Mononuclear cell (primary cell): ENCODE data around the gene HDAC10. TPM values are rescaled to one million over a fixed set of nuclear protein-coding genes. Genes with fewer than 3 reads are reported as not detected.

ENCODE experiments used
- H3K27me3 ChIP-seq: 2 replicates; pipeline ENCODE4 v1.6.0; 2011; ENCODE audit warnings: low read length, control low read depth; ENCODE audit not compliant: insufficient read depth
- H3K4me1 ChIP-seq: 2 replicates; pipeline ENCODE4 v1.5.1; 2011; ENCODE audit warnings: mild to moderate bottlenecking, low read length, control low read depth; ENCODE audit not compliant: insufficient read depth
- H3K4me3 ChIP-seq: 2 replicates; pipeline ENCODE4 v1.5.1; 2011; ENCODE audit warnings: mild to moderate bottlenecking, low read length, moderate library complexity
- H3K9me3 ChIP-seq: 2 replicates; pipeline ENCODE4 v1.5.1; 2011; ENCODE audit warnings: low read depth, mild to moderate bottlenecking, control low read depth, low read length
- total RNA-seq: library from RNA; depleted of rRNA; stranded (reverse); fragments of >200 nt; gene quantifications from one replicate; pipeline ENCODE4 v1.2.3, GENCODE V29; 2012

HDAC10 gene
- total RNA-seq, 1 donor: 36.4 TPM

DNA sequence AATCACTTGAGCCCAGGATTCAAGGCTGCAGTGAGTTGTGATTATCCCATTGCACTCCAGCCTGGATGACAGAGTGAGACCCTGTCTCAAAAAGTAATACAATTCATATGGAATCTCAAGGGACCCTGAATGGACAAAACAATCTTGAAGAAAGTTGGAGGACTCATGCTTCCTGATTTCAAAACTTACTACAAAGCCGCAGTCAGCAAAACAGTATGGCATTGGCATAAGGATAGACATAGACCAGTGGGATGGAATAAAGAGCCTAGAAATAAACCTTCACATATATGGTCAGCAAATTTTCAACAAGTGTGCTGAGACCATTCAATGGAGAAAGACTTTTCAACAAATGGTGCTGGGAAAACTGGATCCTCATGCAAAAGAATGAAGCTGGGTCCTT, 47.8 kb downstream of the HDAC10 start:
- Histone ChIP-seq H3K9me3 (no peaks in the 10 kb centered on the region), H3K27me3 (no peaks in the 10 kb centered on the region), H3K4me1 (peaks cover 65% of the 10 kb centered on the region), H3K4me3 (no peak overlapping the region)

DNA sequence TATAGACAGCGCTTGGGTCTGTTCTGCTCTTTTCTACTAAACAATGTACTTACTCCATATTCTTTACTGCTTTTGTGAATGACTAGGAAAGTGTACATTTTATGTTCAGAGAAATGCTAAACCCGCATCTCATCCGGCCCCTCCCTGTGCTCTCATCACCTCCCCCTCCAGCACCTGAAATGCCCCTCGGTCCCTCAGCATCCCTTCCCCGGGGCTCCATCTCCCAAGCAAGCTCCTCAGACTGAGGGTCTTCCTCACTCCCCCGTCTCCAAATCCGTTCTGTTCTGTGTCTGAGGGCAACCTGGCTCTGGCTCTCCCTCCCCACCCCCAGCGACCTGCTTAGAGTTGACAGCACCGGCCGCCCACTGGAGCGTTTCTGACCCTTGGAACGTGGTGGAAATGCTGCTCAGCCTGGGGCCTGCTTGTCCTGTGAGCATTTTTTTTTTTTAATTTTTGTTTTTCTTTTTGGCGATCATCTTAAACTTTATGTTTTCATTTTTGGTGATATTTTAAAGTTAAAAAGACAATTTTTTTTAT, 48.9 kb downstream of the HDAC10 start:
- Histone ChIP-seq H3K27me3 (no peaks in the 10 kb centered on the region), H3K4me3 (peak overlapping the region; percentile 65), H3K9me3 (no peaks in the 10 kb centered on the region), H3K4me1 (peaks cover 58% of the 10 kb centered on the region)

DNA sequence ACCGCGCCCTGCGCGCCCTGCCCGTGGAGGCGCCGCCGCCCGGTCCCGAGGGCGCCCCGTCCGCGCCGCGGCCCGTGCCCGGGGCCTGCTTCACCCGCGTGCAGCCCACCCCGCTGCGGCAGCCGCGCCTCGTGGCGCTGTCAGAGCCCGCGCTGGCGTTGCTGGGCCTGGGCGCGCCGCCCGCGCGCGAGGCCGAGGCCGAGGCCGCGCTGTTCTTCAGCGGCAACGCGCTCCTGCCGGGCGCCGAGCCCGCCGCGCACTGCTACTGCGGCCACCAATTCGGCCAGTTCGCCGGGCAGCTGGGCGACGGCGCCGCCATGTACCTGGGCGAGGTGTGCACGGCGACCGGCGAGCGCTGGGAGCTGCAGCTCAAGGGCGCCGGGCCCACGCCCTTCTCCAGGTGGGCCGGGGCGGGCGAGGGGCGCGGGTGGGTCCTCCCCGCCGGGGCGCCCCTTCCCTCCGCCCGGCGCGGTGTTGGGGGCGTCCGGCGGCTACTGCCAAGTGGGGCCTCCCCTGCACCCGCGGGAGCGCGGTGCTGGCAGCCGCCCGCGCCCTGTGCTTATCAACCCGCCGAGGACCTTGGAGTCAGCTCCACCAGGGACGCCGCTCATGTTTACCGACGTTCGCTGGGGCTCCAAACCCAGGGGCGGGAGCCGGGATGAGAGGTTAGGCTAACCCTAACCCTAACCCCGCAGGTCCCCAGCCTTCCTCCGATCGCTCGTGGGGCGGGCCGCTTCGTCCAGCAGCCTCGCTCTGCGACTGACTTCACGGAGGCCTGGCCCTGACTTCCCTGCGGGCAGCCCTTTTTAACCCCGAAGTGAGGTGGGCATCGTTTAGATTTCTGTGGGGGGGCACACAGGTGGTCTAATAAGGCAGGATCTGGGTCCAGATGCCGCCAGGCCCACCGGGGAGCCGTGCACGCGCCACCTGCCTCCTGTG, 49.6 kb downstream of the HDAC10 start:
- Histone ChIP-seq H3K27me3 (no peaks in the 10 kb centered on the region), H3K4me3 (peak overlapping the region; percentile 65), H3K9me3 (no peaks in the 10 kb centered on the region), H3K4me1 (peaks cover 51% of the 10 kb centered on the region)

DNA sequence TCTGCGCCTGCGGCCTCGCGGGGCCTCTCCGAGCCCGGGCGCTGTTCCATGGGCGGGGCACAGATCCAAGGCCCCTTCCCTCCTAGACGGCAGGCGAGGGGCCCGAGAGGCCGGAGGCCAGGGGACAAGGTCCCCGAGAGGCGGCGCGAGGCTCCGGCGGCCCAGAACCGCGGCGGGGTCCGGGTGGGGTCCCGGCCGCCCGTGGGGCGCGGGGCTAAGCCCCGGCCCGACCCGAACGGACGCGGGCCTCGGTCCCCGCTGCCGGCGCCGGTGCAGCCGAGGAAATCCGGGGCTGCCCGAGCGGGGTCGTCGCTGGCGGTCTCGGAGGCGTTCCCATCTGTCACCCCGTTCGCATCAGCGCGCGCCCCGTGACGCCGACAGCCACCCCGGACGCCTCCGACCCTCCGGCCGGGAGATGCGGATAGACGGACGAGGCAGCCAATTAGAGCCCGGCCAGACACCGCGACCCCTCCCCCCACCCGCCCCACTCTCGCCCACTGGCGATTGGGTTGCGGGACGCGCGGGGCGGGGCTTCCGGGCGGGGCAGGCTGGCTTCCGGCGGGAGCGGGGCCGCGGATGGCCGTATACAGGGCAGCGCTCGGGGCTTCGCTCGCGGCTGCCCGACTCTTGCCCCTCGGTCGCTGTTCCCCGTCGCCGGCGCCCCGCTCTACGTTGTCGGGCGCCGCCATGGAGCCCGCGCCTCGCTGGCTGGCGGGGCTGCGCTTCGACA, 50.4 kb downstream of the HDAC10 start, which contains the start of gene SELENOO:
Gene SELENOO, plus strand, starts transcription at position 551 of the 730 bp plus-strand sequence. Its CDS starts 26 bp downstream, at position 577.
- H3K9me3 ChIP-seq: no peaks in the 10 kb centered on the region

DNA sequence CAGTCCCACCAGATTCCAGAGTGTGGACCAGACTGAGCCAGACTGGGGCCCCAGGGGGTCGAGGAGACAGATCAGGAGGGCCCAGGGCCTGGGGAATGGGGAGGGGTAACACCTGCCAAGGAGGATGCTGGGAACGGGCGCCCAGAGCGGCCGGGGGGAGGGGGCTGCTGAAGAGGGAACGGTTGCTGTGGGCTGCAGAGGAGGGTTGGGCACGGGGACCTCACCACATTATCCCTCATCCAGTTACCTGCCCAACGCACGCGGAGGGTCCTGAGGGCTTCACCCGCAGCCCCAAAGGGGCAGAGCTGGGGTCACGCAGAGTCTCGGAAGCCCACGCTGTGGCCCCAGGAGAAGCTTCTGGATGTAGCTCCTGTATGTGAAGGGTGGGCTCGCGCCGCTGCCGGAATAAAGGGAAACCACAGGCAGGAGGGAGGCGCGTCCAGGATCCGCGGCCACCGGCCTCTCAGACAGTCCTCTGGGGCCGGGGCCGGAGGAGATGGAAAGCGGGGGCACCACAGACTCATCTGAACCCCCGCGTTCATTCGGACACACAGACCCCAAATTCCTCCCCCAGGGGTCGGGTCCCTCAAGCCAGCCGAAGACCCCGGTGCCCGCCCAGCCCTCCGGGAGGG, 51.1 kb downstream of the HDAC10 start:
- peaks cover 46% of the 10 kb centered on the region for H3K4me1 ChIP-seq
- no peaks in the 10 kb centered on the region for H3K9me3 ChIP-seq
- no peaks in the 10 kb centered on the region for H3K27me3 ChIP-seq
- H3K4me3 ChIP-seq: peak overlapping the region; percentile 65

More for the DNA sequence above, 50.4 kb downstream of the HDAC10 start, which contains the start of gene SELENOO:
- Histone ChIP-seq H3K27me3 (no peaks in the 10 kb centered on the region), H3K4me3 (peak within 1 kb of the TSS; percentile 65), H3K4me1 (peaks cover 48% of the 10 kb centered on the region)

DNA sequence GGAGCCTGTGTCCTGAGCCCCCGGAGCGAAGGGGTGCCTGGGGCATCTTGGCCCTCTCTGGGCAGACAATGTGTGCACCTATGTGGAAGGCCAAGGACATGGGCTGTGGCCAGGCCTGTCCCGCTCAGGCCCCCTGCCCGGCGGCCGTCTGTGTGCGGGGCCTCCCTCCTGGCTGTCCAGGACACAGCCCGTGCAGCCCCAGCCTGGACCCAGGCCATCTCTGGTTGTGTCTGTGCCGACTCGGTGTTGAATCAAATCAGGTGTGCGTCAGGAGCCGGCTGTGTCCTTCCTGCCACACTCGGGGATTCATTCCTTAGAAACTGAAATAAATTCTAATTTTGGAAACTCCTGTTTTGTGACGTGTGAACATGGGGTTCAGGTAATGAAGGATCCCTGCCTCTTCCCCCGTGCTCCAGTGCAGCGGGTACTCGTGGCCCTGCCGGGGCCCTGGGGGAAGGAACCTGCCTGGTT, 51.8 kb downstream of the HDAC10 start:
- Histone ChIP-seq H3K9me3 (no peaks in the 10 kb centered on the region), H3K4me1 (peaks cover 46% of the 10 kb centered on the region), H3K27me3 (no peaks in the 10 kb centered on the region), H3K4me3 (no peak overlapping the region)

DNA sequence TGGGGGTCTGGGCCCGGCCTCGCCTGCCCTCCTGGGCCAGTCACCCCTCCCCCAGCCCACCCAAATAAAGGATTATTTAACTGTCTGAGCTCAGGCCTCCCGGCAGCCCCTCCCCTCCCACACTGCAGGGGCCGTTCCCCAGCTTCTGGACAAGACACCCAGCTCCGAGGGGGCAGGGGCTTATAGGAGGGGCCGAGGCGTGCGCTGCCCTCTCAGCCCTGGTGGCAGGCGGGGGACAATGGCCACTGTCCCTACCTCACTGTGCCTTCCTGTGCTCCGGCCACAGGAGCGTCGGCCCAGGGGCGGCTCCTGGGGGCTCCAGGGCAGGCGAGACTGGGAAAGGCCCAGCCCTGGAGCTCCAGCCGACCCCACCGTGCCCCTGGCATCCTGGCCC, 52.4 kb downstream of the HDAC10 start:
- Histone ChIP-seq H3K27me3 (no peaks in the 10 kb centered on the region), H3K9me3 (no peaks in the 10 kb centered on the region), H3K4me3 (no peak overlapping the region), H3K4me1 (peaks cover 48% of the 10 kb centered on the region)

DNA sequence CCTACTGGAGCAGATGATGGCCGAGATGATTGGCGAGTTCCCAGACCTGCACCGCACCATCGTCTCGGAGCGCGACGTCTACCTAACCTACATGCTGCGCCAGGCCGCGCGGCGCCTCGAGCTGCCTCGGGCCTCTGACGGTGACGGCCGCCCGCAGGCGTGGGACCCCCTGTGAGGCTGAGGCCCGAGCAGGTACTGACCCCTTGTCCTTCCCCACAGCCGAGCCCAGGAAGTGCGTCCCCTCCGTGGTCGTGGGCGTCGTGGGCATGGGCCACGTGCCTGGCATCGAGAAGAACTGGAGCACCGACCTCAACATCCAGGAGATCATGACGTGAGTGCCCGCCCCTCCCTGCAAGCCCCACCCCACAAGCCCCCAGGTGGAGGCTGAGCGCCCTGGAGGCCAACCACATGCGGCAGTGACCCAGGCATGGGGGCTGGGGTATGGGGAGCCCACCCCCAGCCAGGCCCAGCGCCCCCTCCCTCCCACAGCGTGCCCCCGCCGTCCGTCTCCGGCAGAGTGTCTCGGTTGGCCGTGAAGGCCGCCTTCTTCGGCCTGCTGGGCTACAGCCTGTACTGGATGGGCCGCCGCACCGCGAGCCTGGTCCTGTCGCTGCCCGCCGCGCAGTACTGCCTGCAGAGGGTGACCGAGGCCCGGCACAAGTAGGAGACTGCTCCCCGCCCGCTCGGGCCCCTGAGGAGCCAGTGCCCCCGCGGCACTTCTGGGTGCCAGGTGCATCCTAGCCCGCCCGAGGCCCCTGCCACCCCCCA, 53.0 kb downstream of the HDAC10 start:
- Histone ChIP-seq H3K9me3 (no peaks in the 10 kb centered on the region), H3K4me3 (no peak overlapping the region), H3K27me3 (no peaks in the 10 kb centered on the region), H3K4me1 (peaks cover 48% of the 10 kb centered on the region)

DNA sequence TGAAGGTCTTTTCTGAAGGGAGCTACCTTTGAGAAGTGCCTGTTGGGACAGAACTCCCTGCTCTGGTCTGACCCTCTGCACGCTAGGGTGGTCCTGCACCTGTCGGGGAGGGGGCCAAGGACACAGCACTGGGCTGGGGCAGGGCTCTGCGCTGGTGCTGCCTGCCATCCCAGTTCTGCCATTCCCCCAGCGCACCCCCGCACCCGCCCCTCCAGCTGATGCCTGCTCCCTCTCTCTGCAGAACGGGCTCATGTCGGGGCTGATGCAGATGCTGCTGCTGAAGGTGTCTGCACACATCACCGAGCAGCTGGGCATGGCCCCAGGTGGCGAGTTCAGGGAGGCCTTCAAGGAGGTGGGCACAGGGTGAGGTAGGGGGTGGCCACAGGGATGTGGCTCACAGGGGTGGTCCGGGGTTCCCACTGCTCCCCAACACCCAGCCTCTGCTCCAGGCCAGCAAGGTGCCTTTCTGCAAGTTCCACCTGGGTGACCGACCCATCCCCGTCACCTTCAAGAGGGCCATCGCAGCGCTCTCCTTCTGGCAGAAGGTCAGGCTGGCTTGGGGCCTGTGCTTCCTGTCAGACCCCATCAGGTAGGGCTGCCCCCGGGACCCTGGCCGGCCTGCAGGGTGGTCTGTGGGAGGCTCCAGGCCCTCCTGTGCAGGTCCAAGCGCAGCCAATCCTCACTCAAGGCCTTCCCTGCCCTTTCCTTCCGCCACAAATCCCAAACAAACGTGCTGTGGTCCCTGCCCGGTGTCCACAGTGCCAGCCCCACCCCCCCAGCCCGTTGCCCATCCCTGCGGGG, 53.9 kb downstream of the HDAC10 start:
- Histone ChIP-seq H3K9me3 (no peaks in the 10 kb centered on the region), H3K4me3 (no peak overlapping the region), H3K27me3 (no peaks in the 10 kb centered on the region), H3K4me1 (peaks cover 48% of the 10 kb centered on the region)

DNA sequence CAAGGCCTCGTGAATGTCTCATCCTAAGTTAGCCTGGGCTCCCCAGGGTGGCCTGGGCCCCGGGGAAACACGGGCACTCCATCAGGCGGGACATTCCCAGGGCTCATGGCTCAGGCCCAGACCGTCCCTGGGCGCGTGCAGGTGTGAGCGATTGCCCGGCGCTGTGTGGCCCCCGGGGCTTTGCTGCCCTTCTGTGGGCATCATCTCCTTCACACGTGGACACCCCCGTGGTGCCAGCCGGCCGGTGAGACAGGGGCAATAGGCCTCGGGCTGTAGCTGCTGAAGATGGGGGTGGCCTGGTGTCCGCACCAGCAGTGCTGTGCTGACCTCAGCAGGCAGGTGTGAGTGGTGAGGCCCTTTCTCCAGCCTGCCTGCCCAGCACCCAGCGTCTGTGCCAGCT, 54.8 kb downstream of the HDAC10 start:
- H3K27me3 ChIP-seq: no peaks in the 10 kb centered on the region
- peaks cover 48% of the 10 kb centered on the region for H3K4me1 ChIP-seq
- no peak overlapping the region for H3K4me3 ChIP-seq
- no peaks in the 10 kb centered on the region for H3K9me3 ChIP-seq

Other genes with a start within 250 kb of the HDAC10 start
- gene IL17REL, start 238.5 kb downstream of the HDAC10 start, total RNA-seq: not detected
- not detected for gene TTLL8, start 193.0 kb downstream of the HDAC10 start, total RNA-seq
- 2.8 TPM for gene MLC1, start 165.8 kb downstream of the HDAC10 start, total RNA-seq
- gene MOV10L1, start 161.3 kb downstream of the HDAC10 start, total RNA-seq: not detected
- 0.94 TPM for gene PANX2, start 80.5 kb downstream of the HDAC10 start, total RNA-seq
- gene TRABD, start 65.4 kb downstream of the HDAC10 start, total RNA-seq: 44.0 TPM
- 11.8 TPM for gene SELENOO, start 50.3 kb downstream of the HDAC10 start, total RNA-seq
- 45.1 TPM for gene TUBGCP6, start 6.2 kb downstream of the HDAC10 start, total RNA-seq
- gene MAPK12, start 10.4 kb upstream of the HDAC10 start, total RNA-seq: 0.73 TPM
- gene MAPK11, start 19.1 kb upstream of the HDAC10 start, total RNA-seq: 1.3 TPM
- 66.0 TPM for gene PLXNB2, start 56.4 kb upstream of the HDAC10 start, total RNA-seq
- 1.0 TPM for gene DENND6B, start 75.7 kb upstream of the HDAC10 start, total RNA-seq
- 27.5 TPM for gene PPP6R2, start 92.1 kb upstream of the HDAC10 start, total RNA-seq
- gene SBF1, start 223.8 kb upstream of the HDAC10 start, total RNA-seq: 63.4 TPM
- gene ADM2, start 230.3 kb upstream of the HDAC10 start, total RNA-seq: 0.31 TPM
- not detected for gene MIOX, start 235.6 kb upstream of the HDAC10 start, total RNA-seq